K562 (cell line): ENCODE results near the gene ZMIZ1. TPM values are rescaled to one million over a fixed set of nuclear protein-coding genes. Genes with fewer than 3 reads are reported as not detected.

ENCODE experiments used
- BACH1 ChIP-seq: fragments of 200-800 bp; sonication (Bioruptor generic); IDR thresholded peaks from 2 replicates; pipeline ENCODE4 v1.6.1; 2016; ENCODE audit warnings: missing genetic modification characterization, missing compliant biosample characterization
- CXXC5 ChIP-seq: fragments of 250-450 bp; sonication (Bioruptor Pico); IDR thresholded peaks from 2 replicates; pipeline ENCODE4 v1.8.0; 2022; ENCODE audit warnings: inconsistent platforms, mild to moderate bottlenecking, moderate library complexity
- HES1 ChIP-seq: fragments of 450-650 bp; IDR thresholded peaks from 2 replicates; pipeline ENCODE4 v1.6.1; 2016; ENCODE audit warnings: low read depth, mild to moderate bottlenecking, moderate library complexity
- HMGN3 ChIP-seq: IDR thresholded peaks from 2 replicates; pipeline ENCODE4 v1.6.1; 2011; ENCODE audit warnings: borderline replicate concordance, low read depth, mild to moderate bottlenecking, mixed read lengths, low read length; ENCODE audit not compliant: insufficient read length; ENCODE audit errors: extremely low read depth
- HOXB6 ChIP-seq: fragments of 250-450 bp; sonication (Bioruptor Pico); IDR thresholded peaks from 2 replicates; pipeline ENCODE4 v1.5.1; 2022; ENCODE audit warnings: mild to moderate bottlenecking, borderline replicate concordance
- L3MBTL2 ChIP-seq: fragments of 450-650 bp; IDR thresholded peaks from 2 replicates; pipeline ENCODE4 v1.6.1; 2016; ENCODE audit warnings: mild to moderate bottlenecking, moderate library complexity
- MNT ChIP-seq, 2 experiments: fragments of 450-650 bp; conservative IDR thresholded peaks; 2 replicates each; pipeline ENCODE4 v1.6.1; 2017; ENCODE audit warnings: mild to moderate bottlenecking in 2 of 2, moderate library complexity in 2 of 2
- MYC ChIP-seq, 2 experiments: fragments of 250-450 bp in 1 of 2; sonication (Bioruptor Pico) in 1 of 2; IDR thresholded peaks; 2 replicates each; pipeline versions ENCODE4 v1.5.1 to v1.6.1; 2012 to 2021; ENCODE audit warnings: low read depth in 2 of 2, borderline replicate concordance in 1 of 2, improper control_type of control experiment in 1 of 2, low read length in 1 of 2, mild to moderate bottlenecking in 1 of 2, moderate library complexity in 1 of 2
- PCBP2 ChIP-seq: fragments of 200-400 bp; formaldehyde crosslinking; IDR thresholded peaks from 2 replicates; pipeline ENCODE4 v1.6.1; 2018; ENCODE audit warnings: low read length, low read depth, mild to moderate bottlenecking, moderate library complexity; ENCODE audit not compliant: poor library complexity, severe bottlenecking
- PPARD ChIP-seq: fragments of 250-450 bp; sonication (Bioruptor Pico); IDR thresholded peaks from 2 replicates; pipeline ENCODE4 v1.8.0; 2022; ENCODE audit warnings: inconsistent platforms, mild to moderate bottlenecking, moderate library complexity
- SIN3B ChIP-seq: fragments of 450-650 bp; IDR thresholded peaks from 2 replicates; pipeline ENCODE4 v1.6.1; 2017; ENCODE audit warnings: low read depth, mild to moderate bottlenecking, moderate library complexity
- SLC30A9 ChIP-seq: fragments of 250-450 bp; sonication (Bioruptor Pico); IDR thresholded peaks from 2 replicates; pipeline ENCODE4 v1.8.0; 2022; ENCODE audit warnings: mild to moderate bottlenecking, moderate library complexity
- SRSF7 ChIP-seq: fragments of 200-400 bp; formaldehyde crosslinking; optimal IDR thresholded peaks from 2 replicates; pipeline ENCODE3; 2017; ENCODE audit warnings: mild to moderate bottlenecking, low read depth, low read length
- STAT6 ChIP-seq: sonication (generic); formaldehyde crosslinking; IDR thresholded peaks from 2 replicates; pipeline ENCODE4 v1.8.1; 2023; ENCODE audit warnings: mild to moderate bottlenecking, missing genetic modification reagents
- UBTF ChIP-seq, 2 experiments: IDR thresholded peaks; 2 replicates each; pipeline ENCODE4 v1.6.1; 2012; ENCODE audit warnings: improper control_type of control experiment in 2 of 2, low read depth in 2 of 2, low read length in 2 of 2, borderline replicate concordance in 1 of 2
- ZBED1 ChIP-seq: IDR thresholded peaks from 2 replicates; pipeline ENCODE4 v1.6.1; 2014
- ZNF316 ChIP-seq: fragments of 450-650 bp; IDR thresholded peaks from 2 replicates; pipeline ENCODE4 v1.6.1; 2016
- ZNF586 ChIP-seq: fragments of 450-650 bp; formaldehyde crosslinking; conservative IDR thresholded peaks from 2 replicates; pipeline ENCODE4 v1.4.0; 2020; ENCODE audit warnings: mild to moderate bottlenecking, moderate library complexity
- ZNF644 ChIP-seq: fragments of 200-800 bp; sonication (Bioruptor generic); IDR thresholded peaks from 2 replicates; pipeline ENCODE4 v1.6.1; 2016; ENCODE audit warnings: low read depth, missing genetic modification characterization, missing compliant biosample characterization
- ZNF764 ChIP-seq: fragments of 250-450 bp; sonication (Bioruptor Pico); IDR thresholded peaks from 2 replicates; pipeline ENCODE4 v1.4.0; 2020; ENCODE audit warnings: low read depth, mild to moderate bottlenecking, moderate library complexity
- polyA plus RNA-seq, 8 experiments: library from polyadenylated mRNA; depleted of rRNA in 4 of 8; stranded (reverse) in 5 of 8; unstranded in 3 of 8; fragments of >200 nt; fragmentation: Nextera tagmentation in 2 of 8; fragmentation: Illumina TruSeq in 1 of 8; extraction: Ambion mirVana in 2 of 8; extraction: Trizol in 1 of 8; gene quantifications; 2 replicates each; pipeline versions ENCODE4 v1.2.1 to v1.2.3, GENCODE V29; 2011 to 2014; ENCODE audit warnings: inconsistent platforms in 1 of 8, missing spikeins in 1 of 8
- total RNA-seq, 7 experiments: library from RNA; depleted of rRNA in 6 of 7; stranded (reverse); fragments of >200 nt in 6 of 7; fragmentation: Illumina TruSeq in 2 of 7; extraction: Trizol in 2 of 7; gene quantifications; 2 replicates each; pipeline versions ENCODE4 v1.2.1 to v1.2.3, GENCODE V29; 2011 to 2021; ENCODE audit warnings: low replicate concordance in 1 of 7

Gene ZMIZ1
- total and polyA plus RNA-seq, 9 of the 15 experiments (the other 6 are each of a cell fraction or from before 2014, with no cell fraction given), result 1.0 to 37.3 (median 4.3) TPM

- no peak for TF ChIP-seq SRSF7
- TF ChIP-seq HMGN3, result peak; percentile 47
- TF ChIP-seq HES1, result peak; percentile 74
- peak; percentile 76 for TF ChIP-seq L3MBTL2
- TF ChIP-seq SLC30A9 (CRISPR knock-in tag), result no peak
- no peak for TF ChIP-seq BACH1 (tag)
- 0 out of 4 replicates have a peak, but pooled peaks of 1 of the 2 experiments have one; percentile 29 for TF ChIP-seq MNT (conservative IDR thresholded peaks at IDR 0.05)
- TF ChIP-seq CXXC5 (CRISPR knock-in tag), result peak; percentile 96
- no peak for TF ChIP-seq ZBED1
- no peak for TF ChIP-seq ZNF764
- TF ChIP-seq ZNF316, result no peak
- TF ChIP-seq MYC (IDR thresholded peaks at IDR 0.05; ENCODE audit: low read depth, low read length), result peak; percentile 58; the same call in 1 of the 2 replicates
- no peak for TF ChIP-seq MYC (CRISPR knock-in tag; IDR thresholded peaks at IDR 0.05; ENCODE audit: borderline replicate concordance, low read depth)
- no peak for TF ChIP-seq PPARD (CRISPR knock-in tag)
- TF ChIP-seq ZNF644 (tag), result peak; percentile 82; the same call in 1 of the 2 replicates
- TF ChIP-seq ZNF586 (CRISPR knock-in tag), result no peak
- TF ChIP-seq PCBP2, result no peak
- no peak for TF ChIP-seq SIN3B
- TF ChIP-seq UBTF (IDR thresholded peaks at IDR 0.05; ENCODE audit: borderline replicate concordance in 1 of 2, low read depth in 2 of 2, low read length in 2 of 2), result no peak
- no peak for TF ChIP-seq HOXB6 (CRISPR knock-in tag)
- no peak for TF ChIP-seq STAT6 (CRISPR knock-in tag)
Measured at GRCh38 chr10:79182781-79183467, 114.2 kb downstream of the ZMIZ1 start (continued).
